NCI-H1436 treated with DMSO at 0.1 percent for 48 hours (cell line): ENCODE measurements around the gene EMX1.

Source experiments
- DNase-seq: peaks from one replicate; lab custom pipeline; 2025; lab: John Stamatoyannopoulos, UW

The EMX1 gene

DNA sequence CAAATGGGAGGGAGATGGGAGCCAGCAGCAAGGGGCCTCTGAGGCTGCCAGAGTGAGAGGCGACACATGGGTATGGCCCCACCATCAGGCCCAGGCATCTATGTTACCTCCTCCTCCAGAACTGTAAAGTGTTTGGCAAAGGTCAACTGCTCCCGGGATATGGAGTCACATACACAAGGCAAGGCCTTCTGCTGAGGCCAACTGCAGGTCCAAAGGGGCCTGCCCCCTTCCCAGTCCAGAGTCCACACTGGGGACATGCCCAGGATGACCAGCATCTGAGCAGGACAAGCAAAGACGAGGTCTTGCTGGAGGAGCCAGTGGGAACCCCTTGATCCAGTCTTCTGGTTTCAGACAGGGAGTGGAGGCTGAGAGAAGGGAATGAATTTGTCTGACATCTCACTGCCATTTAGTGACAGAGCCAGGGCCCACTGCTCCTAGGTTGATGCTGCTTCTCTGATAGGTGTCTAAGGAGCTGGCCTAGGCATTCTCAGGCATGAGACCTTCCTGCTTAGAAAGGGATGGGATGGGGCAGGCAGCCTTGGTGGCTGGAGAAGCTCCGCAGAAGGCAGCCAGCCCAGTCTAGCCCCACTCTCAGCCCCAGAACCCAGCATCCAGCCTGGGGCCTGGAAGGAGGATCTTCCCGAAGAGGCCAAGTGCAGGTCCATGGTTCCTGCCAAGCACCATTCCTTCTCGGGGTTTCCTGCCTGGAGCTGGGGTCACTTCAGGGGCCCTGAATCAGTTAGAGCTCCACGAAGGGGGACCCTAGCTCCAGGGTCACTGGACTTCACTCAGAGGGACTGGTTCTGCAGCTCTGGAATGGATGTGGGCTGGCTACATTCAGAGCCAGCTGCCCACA lies 26.4 kb downstream of the EMX1 start:
- no peak for DNase-seq

DNA sequence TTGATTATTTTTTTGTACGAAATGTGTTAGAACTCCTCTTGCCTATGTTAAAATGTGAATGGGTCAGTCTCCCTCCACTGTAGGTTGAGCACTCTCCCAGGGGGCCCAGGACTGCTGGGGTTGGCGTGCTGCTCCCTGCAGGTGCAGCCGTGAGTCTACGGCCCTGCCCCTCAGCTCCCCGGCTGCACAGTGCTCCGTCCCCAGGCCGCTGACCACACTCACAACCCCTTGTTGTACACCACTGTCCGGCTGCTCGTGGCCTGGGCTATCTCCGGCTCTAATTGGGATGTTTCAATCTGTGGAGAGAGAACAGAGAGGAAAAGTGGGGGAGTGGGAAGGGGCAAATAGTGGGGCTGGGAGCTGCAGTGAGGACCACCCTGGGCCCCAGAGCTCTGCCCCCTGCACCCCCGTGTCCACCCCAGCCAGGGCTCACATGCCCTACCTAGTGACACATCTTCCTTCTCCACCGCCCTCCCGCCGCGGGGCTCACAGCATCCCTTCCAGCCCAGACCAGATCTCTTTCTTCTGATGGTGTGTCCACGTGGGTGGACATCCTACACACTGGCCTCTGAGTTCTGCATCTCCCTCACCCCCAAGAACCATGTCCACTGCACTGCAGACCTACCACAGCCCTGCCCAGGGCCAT lies 27.6 kb downstream of the EMX1 start:
- DNase-seq, result no peak

GRCh38 chr2:72945450-72946019 lies 28.2 kb downstream of the EMX1 start:
- DNase-seq, result no peak

DNA sequence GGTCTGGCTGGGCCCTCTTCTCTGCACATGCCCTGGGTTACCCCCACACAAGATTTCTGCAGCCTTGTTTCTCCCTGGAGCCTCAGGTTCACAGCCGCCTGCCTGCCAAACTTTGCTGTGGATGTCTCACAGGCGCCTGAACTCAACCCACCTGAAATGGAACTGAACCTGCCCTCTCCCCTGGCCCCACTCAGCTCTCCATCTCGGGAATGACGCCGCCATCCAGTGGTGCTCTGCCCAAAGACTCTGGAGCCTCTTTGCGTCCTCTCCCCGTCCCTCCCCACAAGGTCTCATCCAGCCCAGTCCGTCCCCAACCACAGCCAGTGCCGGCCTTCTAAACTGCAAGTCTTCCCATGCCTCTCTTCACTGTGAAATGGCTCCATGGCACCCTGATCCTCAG lies 29.1 kb downstream of the EMX1 start:
- DNase-seq, result no peak

- DNase-seq, result no peak
Measured at GRCh38 chr2:72947952-72948830, 30.9 kb downstream of the EMX1 start.

DNA sequence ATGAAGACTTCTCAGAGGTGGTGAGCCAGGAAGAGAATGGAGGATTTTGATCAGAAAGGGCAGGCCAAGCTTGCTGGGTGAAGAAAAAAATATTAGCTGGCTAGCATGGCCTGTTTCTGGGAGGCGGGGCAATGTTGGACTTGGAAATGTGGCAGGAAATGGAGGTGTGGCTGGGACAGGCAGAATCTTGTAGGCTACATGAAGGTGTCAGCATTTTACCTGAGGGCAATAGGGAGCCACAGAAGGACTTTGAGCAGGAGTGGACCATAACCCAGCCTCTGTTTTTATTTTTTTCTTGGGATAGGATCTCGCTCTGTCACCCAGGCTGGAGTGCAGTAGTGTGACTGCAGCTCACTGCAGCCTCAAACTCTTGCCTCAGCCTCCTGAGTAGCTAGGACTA lies 31.7 kb downstream of the EMX1 start:
- DNase-seq, result no peak

GRCh38 chr2:72949642-72950041 lies 32.3 kb downstream of the EMX1 start:
- DNase-seq, result no peak

DNA sequence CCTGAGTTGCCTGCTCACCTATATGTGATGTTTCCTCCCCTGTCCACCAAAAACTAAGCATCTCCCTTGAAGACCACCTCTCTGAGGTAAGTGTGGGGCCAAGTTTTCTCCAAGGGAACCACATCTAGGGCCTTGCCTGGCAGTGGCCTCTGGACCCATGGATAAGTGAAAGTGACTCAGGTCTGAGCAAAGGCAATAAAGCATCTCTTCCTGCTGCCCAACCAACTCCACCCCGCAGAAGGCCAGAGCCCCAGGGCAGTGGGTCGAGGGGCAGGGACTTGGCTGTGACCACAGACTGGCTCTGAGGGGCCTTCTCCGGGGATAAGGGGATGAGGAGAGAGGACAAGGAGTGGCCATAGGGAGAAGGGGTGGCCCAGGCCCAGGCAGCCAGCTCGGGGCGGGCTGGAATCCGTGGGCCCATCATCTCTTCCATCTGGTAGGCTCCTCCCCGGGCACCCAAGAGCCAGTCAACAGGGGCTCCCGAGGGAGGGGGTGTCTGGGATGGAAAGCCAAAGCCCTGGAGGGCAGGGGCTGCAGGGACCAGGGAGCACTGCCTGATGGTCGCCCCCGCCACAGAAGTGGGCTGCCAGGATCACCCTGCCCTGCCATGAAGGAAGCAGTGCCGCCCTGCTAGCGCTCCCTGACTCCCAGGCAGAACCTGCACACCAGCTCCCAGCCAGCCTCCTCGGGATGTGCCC lies 33.4 kb downstream of the EMX1 start:
- DNase-seq, result no peak

DNA sequence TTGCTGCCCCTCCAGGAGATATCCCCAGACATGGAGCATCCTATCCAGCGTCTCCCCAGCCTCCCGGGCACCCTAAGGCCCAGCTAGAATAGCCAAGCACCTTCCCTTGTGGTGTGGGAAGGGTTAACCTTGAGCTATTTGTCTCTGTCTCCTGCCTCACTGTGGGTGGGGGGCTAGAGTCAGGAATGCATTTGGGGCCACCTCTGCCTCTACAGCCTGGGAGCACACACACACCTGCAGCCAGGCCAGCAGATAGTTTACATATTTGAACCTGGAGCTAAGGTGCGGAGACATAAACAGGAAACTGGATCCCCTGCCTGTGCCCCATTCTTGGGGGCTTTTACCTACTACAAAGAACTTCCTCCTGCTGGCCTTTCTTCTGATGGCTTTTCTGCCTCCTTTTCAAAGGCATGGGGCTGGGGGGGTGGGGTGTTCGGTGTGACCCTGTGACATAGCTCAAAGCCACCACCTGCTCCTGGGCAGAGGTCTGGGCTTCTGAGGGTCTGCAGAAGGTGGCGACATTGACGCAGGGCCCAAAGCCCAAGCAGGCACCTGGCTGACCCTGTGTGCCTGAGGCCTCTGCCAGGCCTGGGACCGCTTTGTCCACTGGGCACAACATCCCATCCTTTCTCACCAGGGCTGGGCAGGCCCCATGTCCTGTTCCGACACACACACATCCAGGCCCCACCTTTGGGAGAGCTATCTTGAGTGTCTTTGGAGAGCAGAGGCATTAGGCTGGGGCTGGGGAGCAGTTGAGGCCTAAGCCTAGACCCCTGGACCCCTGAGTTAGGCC lies 34.2 kb downstream of the EMX1 start:
- no peak for DNase-seq

DNA sequence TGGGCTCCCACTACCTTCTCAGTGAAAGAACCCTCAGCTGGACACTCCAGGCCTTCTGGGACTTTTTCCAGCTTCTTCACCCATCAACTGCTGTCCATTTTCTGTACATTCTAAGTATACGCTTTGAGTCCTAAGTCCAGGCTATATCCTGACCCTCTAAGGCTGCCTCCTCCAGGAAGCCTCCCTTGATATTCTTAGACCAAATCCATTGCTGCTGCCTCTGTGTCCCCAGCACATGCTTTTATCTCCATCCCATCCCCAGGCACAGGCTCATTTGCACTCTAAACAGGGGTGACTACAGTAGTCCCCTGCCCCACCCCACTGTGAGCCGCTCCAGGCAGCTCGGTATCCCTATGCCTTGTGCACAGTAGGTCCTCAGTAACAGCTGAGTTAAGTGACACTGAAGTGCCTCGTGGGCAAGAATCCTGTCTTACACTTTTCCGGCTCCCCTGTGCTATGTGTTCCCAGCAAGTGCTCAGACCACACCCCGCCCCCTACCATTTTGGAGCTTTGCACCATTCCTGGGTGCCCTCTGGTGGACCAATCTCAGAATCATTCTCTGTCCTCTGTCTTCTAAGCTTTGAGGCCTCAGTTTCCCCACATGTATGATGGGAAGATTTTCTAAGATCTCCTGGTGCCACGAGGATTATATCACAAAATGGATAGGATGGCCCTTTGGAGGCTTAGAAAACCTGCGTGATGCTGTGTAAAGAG lies 34.9 kb downstream of the EMX1 start:
- no peak for DNase-seq

GRCh38 chr2:72952961-72953360 lies 35.6 kb downstream of the EMX1 start:
- DNase-seq, result no peak

- no peak for DNase-seq
Measured at GRCh38 chr2:72953528-72953927, 36.2 kb downstream of the EMX1 start.

- no peak for DNase-seq
Measured at GRCh38 chr2:72953976-72954375, 36.7 kb downstream of the EMX1 start.

- no peak for DNase-seq
Measured at GRCh38 chr2:72954376-72955227, 37.3 kb downstream of the EMX1 start.

GRCh38 chr2:72955228-72956049 lies 38.1 kb downstream of the EMX1 start:
- no peak for DNase-seq

GRCh38 chr2:72956050-72956395 lies 38.7 kb downstream of the EMX1 start:
- no peak for DNase-seq

DNA sequence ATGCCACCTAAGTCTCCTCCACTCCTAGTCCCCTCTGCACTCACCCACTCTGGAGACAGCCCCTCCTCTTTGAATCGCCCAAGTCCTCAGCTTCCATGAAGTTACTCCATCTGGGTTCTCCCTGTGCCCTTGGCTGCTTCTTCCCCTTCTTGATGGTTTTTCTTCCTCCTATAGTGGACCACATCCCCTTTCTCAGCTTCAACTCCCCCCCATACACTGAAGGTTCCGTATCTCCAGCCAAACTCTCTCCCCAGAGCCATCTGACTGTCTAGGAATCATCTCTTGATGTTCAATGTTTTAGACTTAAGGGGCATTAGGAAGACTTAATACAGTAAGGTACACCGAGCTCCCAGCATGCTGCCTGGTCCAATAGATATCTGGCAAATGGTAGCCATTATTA lies 39.6 kb downstream of the EMX1 start:
- DNase-seq, result no peak
